ENCODE measurements around the gene DNAH2. TPM values are rescaled to one million over a fixed set of nuclear protein-coding genes. Genes with fewer than 3 reads are reported as not detected.
A peak's percentile ranks its signal among the peaks of the same experiment; 100 is the strongest.

The DNAH2 gene
- total RNA-seq, 2 donors from 2014 or later, result under 0.01 TPM; not detected in 1

GRCh38 chr17:7844292-7845154 lies 127.0 kb downstream of the DNAH2 start:
- DNase-seq (ENCODE audit: low spot score), result peak; percentile 85
- peaks cover 11 to 20% of the 10 kb centered on the region in 2 donors for H3K4me1 ChIP-seq (ENCODE audit: control insufficient read depth in 1 of 2, low read depth in 2 of 2)
- TF ChIP-seq CTCF (IDR thresholded peaks at IDR 0.05), result no peak

GRCh38 chr17:7845359-7846062 lies 128.0 kb downstream of the DNAH2 start:
- no peak for ATAC-seq (ENCODE audit: insufficient number of reproducible peaks, low FRiP score, low read depth)
- Histone ChIP-seq H3K36me3 (peaks cover 40% of the 10 kb centered on the region), H3K27ac (peak overlapping the region; percentile 85 to 98), H3K4me1 (ENCODE audit: control insufficient read depth in 1 of 2, low read depth in 2 of 2) (peaks cover 11 to 19% of the 10 kb centered on the region in 2 donors), H3K9me3 (no peaks in the 10 kb centered on the region), H3K27me3 (replicated peaks; ENCODE audit: insufficient read depth) (no peaks in the 10 kb centered on the region), H3K4me3 (peak overlapping the region; percentile 86)
- no peak for TF ChIP-seq CTCF (IDR thresholded peaks at IDR 0.05)
- no peak for DNase-seq (ENCODE audit: low spot score)

More at GRCh38 chr17:7844292-7845154, 127.0 kb downstream of the DNAH2 start:
- peak overlapping the region; percentile 86 for H3K4me3 ChIP-seq
- H3K27ac ChIP-seq, result peak overlapping the region; percentile 98 to 99
- peak; percentile 74 for ATAC-seq (ENCODE audit: insufficient number of reproducible peaks, low FRiP score, low read depth)
- no peaks in the 10 kb centered on the region for H3K27me3 ChIP-seq (replicated peaks; ENCODE audit: insufficient read depth)
- no peaks in the 10 kb centered on the region for H3K9me3 ChIP-seq
- peaks cover 31% of the 10 kb centered on the region for H3K36me3 ChIP-seq

GRCh38 chr17:7846063-7846735 lies 128.7 kb downstream of the DNAH2 start:
- no peak overlapping the region for H3K4me3 ChIP-seq
- H3K4me1 ChIP-seq (ENCODE audit: control insufficient read depth in 1 of 2, low read depth in 2 of 2), result peaks cover 8 to 13% of the 10 kb centered on the region in 2 donors
- H3K9me3 ChIP-seq, result no peaks in the 10 kb centered on the region
- H3K27ac ChIP-seq, result no peak overlapping the region
- TF ChIP-seq CTCF (IDR thresholded peaks at IDR 0.05), result no peak
- H3K36me3 ChIP-seq, result peaks cover 42% of the 10 kb centered on the region
- no peaks in the 10 kb centered on the region for H3K27me3 ChIP-seq (replicated peaks; ENCODE audit: insufficient read depth)
- ATAC-seq (ENCODE audit: insufficient number of reproducible peaks, low FRiP score, low read depth) (no peak), DNase-seq (ENCODE audit: low spot score) (no peak)

- ATAC-seq (ENCODE audit: insufficient number of reproducible peaks, low FRiP score, low read depth), result no peak
- no peak overlapping the region for H3K27ac ChIP-seq
- no peaks in the 10 kb centered on the region for H3K27me3 ChIP-seq (replicated peaks; ENCODE audit: insufficient read depth)
- TF ChIP-seq CTCF (IDR thresholded peaks at IDR 0.05), result no peak
- H3K4me1 ChIP-seq (ENCODE audit: control insufficient read depth in 1 of 2, low read depth in 2 of 2), result peaks cover 7 to 16% of the 10 kb centered on the region in 2 donors
- H3K9me3 ChIP-seq, result no peaks in the 10 kb centered on the region
- H3K4me3 ChIP-seq, result no peak overlapping the region
- DNase-seq (ENCODE audit: low spot score), result no peak
- H3K36me3 ChIP-seq, result peaks cover 42% of the 10 kb centered on the region
These were observed 129.5 kb downstream of the DNAH2 start for GRCh38 chr17:7846765-7847661.

All from thoracic aorta (tissue), 2 donors.